GM18858 (cell line): ENCODE data around the gene LRP2.
"Not testable (repeated sequence)": the region's sequence is repeated elsewhere in the genome, so short reads cannot be mapped to it uniquely, and the experiment has no call there.

ENCODE experiments used
- ATAC-seq: cut with Tn5 transposase; IDR thresholded peaks from one replicate; pipeline ENCODE4 v1.9.1; 2021; ENCODE audit not compliant: unreplicated experiment

The LRP2 gene

DNA sequence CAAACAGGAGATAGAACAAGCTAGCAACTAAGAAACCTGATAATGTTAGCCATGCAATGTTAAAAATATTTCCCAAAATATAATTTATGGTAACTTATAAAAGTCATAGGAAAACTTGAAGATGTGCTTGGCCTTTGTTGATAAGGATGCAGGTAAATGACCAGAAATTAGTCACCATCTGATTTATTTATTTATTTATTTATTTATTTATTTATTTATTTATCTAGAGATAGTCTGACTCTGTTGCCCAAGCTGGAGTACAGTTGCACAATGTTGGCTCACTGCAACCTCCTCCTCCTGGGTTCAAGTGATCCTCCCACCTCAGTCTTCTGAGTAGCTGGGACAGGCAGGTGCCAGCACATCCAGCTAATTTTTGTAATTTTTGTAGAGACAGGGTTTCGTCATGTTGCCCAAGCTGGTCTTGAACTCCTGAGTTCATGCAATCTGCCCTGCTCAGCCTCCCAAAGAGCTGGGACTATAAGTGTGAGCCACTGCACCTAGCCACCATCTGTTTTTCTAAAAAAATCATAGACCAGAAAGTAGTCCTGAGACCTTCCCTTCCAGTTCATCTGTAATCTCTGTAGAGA, 183.4 kb downstream of the LRP2 start:
- no peak for ATAC-seq

DNA sequence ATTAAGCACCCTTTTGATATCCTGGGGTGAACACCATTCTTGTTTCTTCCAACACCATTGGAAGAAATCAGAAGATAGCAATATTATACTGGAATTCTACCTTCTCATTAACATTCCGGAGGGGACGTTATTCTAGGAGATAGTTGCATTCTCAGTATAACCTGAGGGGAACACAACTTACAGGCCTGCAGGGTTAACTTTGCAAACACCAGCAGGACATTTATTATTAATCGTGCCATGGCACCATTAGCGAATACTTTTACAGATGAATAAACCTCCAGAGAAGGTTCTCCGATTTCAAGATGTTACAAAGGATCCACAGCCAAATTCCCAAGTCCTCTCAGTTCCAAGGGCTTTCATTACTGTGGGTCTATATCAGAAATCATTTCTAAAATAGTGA, 184.0 kb downstream of the LRP2 start:
- ATAC-seq: no peak

DNA sequence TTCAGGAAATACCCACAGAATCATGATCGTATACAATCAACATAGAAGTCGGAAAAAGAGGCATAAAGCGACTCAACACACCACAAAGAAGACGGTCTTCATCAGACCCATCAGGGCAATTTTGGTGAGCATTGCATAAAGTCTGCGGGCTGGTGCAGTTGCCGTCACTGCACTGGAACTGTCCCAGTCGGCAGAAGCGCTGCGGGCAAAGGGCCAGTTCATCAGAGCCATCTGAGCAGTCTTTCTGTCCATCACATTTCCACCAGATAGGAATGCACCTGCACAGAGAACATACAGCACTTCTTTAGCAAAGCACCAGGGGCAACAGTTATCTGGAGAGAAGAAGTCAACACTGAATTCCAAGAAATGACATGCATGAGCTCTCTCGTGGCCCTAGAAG, 187.2 kb downstream of the LRP2 start:
- ATAC-seq: no peak

DNA sequence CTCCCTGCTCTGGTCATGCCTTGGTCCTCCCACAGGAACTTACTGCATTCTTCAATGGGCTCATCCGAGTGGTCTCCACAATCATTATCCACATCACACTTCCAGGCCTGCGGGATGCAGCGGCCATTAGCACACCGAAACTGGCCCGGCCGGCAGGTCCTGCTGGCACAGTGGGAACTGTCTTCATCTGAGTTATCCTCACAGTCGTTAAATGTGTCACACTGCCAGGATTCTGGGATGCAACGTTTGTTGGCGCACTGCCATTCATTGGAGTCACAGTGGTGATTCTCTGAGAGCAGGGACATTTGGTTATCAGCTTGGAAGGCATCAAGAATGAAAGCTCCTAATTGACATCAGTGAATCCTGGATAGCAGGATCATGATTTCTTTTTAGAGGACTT, 188.5 kb downstream of the LRP2 start:
- ATAC-seq: no peak

DNA sequence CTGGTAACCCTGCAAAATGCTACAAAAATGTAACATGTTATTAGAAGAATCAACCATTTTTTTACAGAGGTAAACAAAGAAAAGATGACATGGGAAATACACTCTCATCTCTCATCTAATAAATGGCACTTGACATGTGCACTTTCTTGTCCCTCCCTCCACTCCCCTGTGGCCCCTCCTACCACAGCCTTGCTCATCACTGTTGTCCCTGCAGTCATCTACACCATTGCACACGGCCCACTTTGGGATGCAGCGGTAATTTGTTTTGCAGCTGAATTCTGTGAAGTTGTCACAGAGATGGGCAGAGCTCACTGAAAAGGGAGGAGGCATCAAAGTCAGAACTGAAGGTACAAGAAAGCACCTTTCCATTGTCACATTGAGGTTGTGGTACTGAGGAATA, 189.4 kb downstream of the LRP2 start:
- no peak for ATAC-seq

DNA sequence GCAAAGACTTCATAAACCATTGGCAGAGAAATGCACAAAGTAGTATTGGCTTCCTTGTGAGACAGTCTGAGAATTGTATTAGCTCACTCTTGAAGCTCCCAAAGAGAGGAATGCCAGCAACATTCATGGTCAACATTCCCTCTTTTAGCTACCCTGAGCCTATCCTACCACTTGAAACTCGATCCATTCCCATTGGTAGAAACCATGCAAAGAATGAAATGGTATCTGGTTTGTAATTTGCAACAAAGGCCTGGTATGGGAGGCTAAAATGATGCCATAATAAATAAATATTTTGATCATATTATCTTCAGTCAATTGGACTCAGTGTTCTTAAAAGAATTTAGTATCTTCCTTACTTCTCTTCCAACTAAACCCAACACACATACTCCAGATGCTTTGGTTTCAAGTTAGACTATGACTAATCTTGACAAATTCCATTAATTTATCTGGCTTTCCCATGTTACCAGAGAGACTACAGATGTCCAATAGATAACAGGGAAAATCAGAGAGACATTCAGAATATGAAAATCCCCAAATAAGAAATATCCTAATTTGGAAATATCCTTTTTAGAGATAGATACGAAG, 190.1 kb downstream of the LRP2 start:
- no peak for ATAC-seq

DNA sequence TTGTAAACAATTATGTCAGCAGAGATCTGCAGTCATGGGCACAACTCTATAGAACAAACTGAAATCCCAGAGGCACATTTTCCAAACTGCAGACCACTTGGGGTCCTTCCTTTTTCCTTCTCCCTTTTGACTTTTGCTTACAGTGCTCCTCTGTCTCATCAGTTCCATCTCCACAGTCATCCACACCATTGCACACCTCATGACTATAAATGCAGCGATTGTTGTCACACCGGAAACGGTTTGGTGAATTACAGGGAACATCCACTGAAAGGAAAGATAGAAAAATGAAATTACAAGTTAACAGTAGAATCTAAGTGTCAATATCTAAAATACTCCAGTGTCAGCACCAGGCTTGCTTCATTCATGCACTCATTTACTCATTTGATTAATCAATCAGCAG, 196.5 kb downstream of the LRP2 start:
- ATAC-seq: no peak

DNA sequence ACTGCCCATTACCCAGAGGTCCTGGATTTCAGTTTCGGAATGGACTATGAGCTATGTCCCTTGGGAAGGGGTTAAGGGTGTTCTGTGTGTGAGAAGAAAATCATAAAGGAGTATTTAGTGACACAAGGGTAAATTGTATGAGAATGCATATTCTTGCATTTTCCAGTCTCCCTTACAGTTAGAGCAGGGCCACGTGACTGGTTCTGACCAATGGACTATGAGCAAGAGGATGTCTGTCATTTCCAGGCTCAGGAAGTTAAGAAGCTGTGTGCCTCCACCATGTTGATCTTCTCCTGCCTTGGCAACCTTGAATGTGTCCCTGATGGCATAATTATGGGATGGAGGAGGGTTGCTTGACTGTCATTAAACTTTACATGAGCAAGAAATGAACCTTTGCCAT, 198.0 kb downstream of the LRP2 start:
- no peak for ATAC-seq

DNA sequence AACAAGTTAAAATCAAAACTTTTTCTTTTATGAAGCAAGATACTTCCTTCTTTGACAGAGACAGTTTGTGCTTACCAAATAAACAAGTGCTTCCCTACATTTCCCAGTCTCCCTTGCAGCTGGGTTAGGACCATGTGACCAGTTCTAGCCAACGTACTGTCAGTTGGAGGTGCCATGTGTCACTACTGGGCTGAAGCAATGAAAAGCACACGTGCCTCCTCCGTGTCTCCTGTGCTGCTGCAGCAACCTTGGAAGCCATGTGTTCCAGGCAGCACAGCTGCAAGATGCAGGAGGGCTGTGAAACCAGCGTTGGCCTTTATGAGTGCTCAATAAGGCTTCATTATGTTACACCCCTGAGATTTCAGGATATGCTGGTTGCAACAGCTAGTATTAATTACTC, 199.7 kb downstream of the LRP2 start:
- no peak for ATAC-seq

DNA sequence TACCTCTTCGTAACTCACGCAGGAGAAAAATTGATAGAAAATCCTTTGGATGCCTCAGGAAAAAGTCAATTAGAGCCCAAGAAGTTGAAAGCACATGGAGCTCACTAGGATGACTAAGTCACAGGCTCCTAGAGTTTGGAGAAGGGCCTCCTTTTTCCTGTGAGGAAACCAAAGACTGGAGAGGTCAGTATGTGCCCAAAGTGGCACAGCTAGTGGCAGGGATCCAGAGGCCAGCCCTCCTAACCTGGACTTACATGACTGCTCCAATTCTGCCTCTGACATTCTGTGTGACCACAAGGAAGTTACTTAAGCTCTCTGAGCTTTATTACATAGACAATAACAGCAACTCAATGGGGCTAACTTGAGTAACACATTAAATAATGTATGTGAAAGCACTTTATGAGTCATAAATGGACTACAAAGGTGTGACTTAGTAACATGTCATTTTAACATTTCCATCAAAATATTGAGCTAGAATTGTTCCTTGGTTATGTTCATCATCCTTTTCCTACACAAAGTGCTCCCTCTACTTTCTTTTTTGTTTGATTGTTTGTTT, 201.3 kb downstream of the LRP2 start:
- ATAC-seq: no peak

DNA sequence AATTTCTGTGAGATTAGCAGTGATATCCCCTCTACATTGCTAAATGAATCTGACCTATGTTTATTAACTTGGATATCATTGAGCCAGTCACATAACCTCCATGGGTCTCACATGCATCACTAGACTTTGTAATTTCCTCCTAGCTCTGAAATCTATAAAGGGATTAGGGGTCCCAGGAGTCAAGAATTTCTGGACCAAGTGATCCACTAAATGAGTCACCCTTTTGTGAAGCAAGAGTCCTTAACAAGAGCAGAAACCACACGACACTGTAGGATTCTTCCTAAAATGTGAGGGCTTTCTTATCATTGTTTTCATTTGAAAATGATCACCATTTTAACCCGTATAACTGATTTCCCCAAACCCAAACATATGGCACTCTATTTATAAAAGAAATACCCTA, 202.6 kb downstream of the LRP2 start:
- no peak for ATAC-seq

DNA sequence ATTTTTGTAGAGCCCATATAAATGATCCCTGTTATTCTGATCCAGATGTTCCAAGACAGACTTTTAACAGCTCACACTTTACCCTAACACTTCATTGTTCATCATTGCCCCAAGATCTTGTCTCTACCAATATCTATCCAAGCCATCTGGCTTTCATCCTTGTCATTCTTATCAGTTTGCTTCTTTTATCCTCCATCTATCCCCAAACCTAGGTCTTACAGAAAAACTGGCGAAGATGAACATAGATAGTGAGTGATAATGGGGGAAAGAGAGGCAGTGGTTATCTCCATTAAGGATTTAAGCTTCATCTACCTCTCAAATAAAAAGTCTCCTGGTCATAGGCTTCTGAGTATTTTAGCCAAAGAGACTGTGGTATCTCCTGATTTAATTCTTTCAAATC, 203.5 kb downstream of the LRP2 start:
- ATAC-seq: no peak

DNA sequence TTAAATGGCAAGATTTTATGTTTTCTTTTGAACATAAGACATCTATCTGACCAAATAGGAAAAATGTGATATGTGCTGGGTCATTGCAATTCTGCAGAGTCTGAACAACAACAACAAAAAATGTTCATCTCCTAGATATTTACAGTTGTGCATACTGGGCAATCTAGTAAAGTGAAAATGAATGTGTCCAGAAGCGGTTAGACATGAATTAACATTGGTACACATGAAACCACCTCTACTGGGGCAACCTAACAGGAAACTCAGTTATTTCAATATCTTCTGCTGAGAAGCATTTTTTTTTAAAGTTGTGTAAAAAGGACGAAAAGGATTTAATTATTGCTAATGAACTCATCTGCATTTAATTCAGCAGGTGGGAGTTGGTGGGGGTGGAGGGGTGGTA, 216.1 kb downstream of the LRP2 start:
- no peak for ATAC-seq

DNA sequence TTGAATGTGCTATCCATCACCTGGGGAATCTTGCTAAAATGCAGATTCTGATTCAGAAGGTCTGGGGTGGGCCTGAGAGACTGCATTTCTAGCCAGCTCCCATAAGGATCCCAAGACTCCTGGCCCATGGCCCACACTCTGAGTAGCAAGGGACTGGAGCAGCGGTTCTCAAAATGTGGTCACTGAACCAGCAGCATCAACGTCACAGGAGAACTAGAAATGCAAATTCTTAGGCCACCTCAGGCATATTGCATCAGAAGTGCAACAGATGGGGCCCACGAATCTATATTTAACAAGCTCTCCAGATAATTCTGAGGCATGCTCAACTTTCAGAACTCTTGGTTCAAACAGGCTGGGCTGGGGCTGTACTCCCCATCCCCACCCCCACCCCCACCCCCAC, 218.3 kb downstream of the LRP2 start:
- no peak for ATAC-seq

DNA sequence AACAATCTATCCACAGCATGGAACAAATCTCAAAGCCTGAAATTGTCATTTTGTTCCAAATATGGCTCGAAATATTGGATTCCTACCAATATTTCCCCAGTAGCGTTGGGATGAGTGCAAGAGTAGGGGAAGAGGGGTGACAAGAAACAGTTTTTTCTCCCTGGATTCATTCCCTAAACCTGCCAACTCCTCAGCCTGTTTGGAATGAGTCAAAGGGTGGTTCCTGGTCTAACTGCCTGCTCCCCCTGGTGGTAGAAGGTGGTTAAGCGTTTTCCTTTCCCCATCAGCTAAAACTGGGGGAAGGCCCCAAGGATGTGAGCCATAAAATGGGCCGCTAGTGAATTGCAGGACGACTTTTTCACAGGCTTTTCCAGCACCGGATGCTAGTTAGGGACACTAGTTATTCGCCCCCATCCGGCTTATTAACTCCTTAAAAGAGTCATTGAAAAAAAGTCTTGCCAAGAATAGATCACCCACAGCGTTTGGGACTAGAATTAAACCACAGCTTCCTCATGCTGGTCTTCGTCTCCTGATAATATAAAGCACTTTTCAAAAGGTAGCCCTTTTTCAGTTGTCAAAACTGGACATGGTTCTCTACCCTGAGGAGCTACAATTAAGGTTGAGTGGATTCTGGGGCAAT, 220.5 kb downstream of the LRP2 start:
- ATAC-seq: no peak

DNA sequence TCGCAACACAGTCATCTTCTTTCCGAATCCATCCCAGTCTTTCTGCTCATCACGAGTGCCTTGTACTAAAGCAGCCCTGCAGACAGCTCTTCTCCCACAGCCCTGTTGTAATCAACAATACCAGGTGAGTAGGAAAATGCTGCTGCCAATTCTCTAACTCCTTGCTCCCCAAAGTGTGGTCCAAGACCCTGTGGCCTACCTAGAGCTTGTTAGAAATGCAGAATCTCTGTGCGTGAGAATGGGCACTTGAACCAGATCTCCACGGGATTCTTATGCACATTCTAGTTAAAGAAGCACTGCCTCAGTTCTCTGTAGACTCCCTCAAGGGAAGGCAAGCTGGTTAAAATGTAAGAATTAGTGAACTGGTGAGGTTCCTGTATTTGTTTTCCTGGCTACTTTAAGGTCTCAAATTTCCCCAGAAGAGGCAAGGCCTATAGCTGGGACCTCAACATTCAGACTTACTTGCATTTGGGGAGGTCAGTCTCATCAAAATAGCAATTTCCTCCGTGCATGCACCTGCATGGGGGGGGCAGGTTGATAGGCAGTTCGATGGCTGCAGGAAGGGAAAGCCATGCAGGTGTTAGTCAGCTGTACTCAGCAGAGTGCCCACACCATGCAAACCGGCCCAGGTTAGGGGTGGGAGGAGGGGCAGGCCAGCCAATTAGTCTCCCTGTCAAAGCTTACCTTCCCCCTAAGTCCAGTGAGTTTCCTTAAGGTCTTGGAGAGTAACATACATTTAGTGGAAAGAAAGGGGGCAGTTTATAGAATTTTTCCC, 222.2 kb downstream of the LRP2 start:
- ATAC-seq: no peak

DNA sequence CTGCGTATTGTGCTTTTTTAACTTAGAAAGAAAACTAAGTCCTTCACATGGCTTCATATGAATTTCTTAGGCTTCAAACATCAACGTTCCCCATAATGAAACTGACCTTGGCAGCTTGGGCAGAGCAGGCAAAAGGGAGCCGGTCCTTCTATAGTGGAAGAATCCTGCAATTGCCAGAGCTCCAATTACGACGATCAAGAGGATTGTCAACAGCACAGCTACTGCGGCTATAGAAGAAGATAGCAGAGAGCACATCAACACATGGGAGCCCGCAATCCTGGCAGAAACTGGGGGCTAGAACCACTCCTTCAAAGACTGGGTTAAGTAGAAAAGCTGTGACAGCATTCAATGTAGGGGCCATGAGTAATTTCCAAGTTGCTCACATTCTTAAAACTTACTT, 223.2 kb downstream of the LRP2 start:
- ATAC-seq: no peak

DNA sequence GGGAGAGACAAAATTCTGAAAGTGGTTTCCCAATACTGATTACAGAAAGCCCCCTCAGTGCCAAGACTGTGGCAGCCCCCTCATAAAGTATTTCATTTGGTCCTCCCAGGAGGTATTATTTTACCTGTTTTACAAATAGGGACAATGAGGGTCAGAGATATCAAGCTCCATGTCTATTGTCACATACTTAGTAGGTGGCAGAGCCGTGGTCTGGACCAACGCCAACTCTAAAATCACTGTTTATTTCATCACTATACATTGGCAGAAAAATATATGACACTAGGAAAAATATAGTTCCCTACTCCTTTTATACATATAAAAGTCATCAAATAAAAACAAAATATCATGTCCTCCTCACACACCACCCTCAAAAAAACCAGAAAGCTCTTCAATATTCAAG, 224.4 kb downstream of the LRP2 start:
- ATAC-seq: no peak

DNA sequence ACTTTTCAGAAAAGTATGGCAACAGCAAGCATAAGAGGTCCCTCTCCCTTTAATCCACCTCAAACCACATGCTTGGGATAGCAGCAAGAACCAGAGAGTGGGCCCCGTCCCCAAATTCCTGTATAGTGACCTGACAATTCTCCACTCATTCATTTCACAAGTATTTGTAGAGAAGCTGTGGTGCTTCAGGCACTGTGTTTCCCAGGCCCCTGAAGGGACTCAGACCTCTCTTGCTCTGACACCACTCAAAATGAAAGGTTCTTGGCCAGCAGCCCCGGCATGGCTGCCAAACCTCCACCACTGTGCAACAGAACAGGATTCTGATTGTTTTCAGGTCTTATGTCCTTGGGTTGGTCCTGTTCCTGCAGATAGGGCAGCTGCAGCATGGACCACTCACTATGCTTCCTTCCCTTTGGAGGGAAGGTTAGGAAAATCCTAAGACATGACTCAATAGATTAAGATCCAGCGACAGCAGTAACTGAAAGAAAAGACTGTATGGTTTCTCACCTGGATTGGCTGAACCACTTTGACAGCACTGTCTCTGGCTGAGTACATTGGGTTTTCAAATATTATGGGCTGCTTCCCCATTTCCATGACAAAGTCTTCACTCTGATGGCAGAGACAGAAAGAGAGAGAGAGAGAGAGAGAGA, 225.3 kb downstream of the LRP2 start:
- no peak for ATAC-seq

DNA sequence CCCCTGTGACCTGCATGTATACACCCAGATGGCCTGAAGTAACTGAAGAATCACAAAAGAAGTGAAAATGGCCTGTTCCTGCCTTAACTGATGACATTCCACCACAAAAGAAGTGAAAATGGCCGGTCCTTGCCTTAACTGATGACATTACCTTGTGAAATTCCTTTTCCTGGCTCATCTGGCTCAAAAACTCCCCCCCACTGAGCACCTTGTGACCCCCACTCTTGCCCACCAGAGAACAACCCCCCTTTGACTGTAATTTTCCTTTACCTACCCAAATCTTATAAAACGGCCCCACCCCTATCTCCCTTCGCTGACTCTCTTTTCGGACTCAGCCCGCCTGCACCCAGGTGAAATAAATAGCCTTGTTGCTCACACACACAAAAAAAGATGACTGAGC, 225.9 kb downstream of the LRP2 start:
- not testable (repeated sequence) for ATAC-seq

DNA sequence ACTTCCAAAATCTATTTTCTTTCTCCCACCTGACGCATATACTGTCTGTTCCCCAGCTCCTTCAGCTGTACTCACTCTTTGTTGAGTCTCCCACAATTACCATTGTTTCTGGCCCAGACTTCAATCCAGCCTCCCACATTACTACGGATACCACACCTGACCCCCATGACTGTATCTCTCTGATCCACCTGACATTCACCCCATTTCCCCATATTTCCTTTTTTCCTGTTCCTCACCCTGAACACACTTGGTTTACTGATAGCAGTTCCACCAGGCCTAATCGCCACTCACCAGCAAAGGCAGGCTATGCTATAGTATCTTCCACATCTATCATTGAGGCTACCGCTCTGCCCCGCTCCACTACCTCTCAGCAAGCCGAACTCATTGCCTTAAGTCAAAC, 228.1 kb downstream of the LRP2 start:
- not testable (repeated sequence) for ATAC-seq
